Cardiac muscle cell (in vitro differentiated cells and primary cell): Measurements from ENCODE around the gene SOX15. TPM values are rescaled to one million over a fixed set of nuclear protein-coding genes. Genes with fewer than 3 reads are reported as not detected.
A peak's percentile ranks its signal among the peaks of the same experiment; 100 is the strongest.

Experiments
- DNase-seq, 2 donors: peaks; one replicate each; pipeline versions ENCODE4 v3.0.0 to v3.0.0-alpha.2; 2010 to 2017; ENCODE audit warnings: low read depth in 1 of 2, low spot score in 1 of 2
- H3K27ac ChIP-seq: fragments of 200-600 bp; sonication (generic); 2 replicates; pipeline ENCODE4 v1.5.1; 2016
- H3K27me3 ChIP-seq: fragments of 200-600 bp; sonication (generic); 2 replicates; pipeline ENCODE4 v1.6.0; 2016; ENCODE audit warnings: control low read depth
- H3K36me3 ChIP-seq: fragments of 200-600 bp; sonication (generic); 2 replicates; pipeline ENCODE4 v1.5.1; 2016; ENCODE audit warnings: control low read depth
- H3K4me1 ChIP-seq: fragments of 200-600 bp; sonication (generic); 2 replicates; pipeline ENCODE4 v1.8.1; 2017; ENCODE audit warnings: low read depth, mild to moderate bottlenecking, mixed run types
- H3K4me3 ChIP-seq: fragments of 200-600 bp; sonication (generic); 2 replicates; pipeline ENCODE4 v1.5.1; 2016; ENCODE audit warnings: mild to moderate bottlenecking
- H3K9me3 ChIP-seq: fragments of 200-600 bp; sonication (generic); 2 replicates; pipeline ENCODE4 v1.5.1; 2017; ENCODE audit warnings: low read depth, mild to moderate bottlenecking, control low read depth
- polyA plus RNA-seq: library from polyadenylated mRNA; unstranded; fragments of >200 nt; fragmentation: Nextera tagmentation; extraction: Ambion mirVana; gene quantifications from 2 replicates; pipeline ENCODE4 v1.2.1, GENCODE V29; 2016
- total RNA-seq: library from RNA; depleted of rRNA; stranded (reverse); fragments of >200 nt; gene quantifications from 2 replicates; pipeline ENCODE4 v1.2.3, GENCODE V29; 2016
- TF ChIP-seq, protein P1 (sequence below): IDR thresholded peaks from 2 replicates; pipeline ENCODE4 v1.5.1; 2012; ENCODE audit warnings: low read depth, mild to moderate bottlenecking, low read length

The SOX15 gene
- total and polyA plus RNA-seq, 2 experiments from 2014 or later = 5.3 to 5.4 TPM

DNA sequence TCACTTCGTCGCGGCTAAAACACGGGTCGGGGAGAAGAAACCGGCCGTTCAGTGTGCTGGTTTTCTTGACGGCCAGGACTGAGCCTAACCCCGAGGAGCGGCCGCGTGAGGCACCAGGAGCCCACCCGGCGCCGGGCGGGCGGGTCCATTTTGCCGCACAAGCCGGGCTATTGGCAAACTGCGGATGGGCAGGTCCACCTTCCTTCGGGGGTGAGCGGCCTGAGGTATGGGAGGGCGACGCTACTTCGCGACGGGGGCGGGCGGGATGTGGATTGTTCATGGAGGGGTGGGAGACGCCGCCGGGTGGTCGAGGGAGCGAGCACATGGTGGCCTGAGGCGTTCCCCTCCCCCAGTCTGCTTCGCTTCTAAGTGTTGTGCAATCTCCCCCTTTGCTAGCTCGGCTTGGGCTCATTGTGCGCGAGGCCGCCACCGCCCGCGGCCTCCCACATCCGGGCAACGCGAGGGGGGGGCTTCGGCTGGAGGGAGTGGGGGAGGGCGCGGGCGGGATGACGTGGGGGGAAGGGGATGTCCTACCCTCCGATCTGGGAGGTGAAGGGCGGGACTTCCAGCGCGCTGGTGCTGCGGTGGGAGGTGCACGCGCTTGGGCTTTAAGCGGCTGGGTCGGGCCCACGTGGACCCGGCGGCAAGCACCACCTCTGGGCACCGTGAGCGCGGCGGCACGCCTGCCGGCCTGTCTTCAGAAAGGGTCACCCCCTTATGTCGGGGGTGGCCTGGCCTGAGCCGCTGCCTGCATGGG, 16.4 kb downstream of the SOX15 start:
- no peaks in the 10 kb centered on the region for H3K4me1 ChIP-seq
- no peaks in the 10 kb centered on the region for H3K27me3 ChIP-seq
- DNase-seq = peak; percentile 94 to 97
- H3K27ac ChIP-seq = peak overlapping the region; percentile 93
- TF ChIP-seq, protein P1, sequence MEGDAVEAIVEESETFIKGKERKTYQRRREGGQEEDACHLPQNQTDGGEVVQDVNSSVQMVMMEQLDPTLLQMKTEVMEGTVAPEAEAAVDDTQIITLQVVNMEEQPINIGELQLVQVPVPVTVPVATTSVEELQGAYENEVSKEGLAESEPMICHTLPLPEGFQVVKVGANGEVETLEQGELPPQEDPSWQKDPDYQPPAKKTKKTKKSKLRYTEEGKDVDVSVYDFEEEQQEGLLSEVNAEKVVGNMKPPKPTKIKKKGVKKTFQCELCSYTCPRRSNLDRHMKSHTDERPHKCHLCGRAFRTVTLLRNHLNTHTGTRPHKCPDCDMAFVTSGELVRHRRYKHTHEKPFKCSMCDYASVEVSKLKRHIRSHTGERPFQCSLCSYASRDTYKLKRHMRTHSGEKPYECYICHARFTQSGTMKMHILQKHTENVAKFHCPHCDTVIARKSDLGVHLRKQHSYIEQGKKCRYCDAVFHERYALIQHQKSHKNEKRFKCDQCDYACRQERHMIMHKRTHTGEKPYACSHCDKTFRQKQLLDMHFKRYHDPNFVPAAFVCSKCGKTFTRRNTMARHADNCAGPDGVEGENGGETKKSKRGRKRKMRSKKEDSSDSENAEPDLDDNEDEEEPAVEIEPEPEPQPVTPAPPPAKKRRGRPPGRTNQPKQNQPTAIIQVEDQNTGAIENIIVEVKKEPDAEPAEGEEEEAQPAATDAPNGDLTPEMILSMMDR = no peak
- H3K4me3 ChIP-seq = peak overlapping the region; percentile 84
- no peaks in the 10 kb centered on the region for H3K9me3 ChIP-seq
- peaks cover 47% of the 10 kb centered on the region for H3K36me3 ChIP-seq

GRCh38 chr17:7572588-7573323, 17.1 kb downstream of the SOX15 start:
- peaks cover 41% of the 10 kb centered on the region for H3K36me3 ChIP-seq
- TF ChIP-seq, protein P1 = no peak

GRCh38 chr17:7572338-7572587, 17.6 kb downstream of the SOX15 start:
- H3K27me3 ChIP-seq = no peaks in the 10 kb centered on the region
- H3K36me3 ChIP-seq = peaks cover 39% of the 10 kb centered on the region
- DNase-seq = no peak
- TF ChIP-seq, protein P1 = no peak
- H3K4me3 ChIP-seq = peak overlapping the region; percentile 33
- no peaks in the 10 kb centered on the region for H3K4me1 ChIP-seq
- H3K9me3 ChIP-seq = no peaks in the 10 kb centered on the region
- peak overlapping the region; percentile 80 for H3K27ac ChIP-seq

More at GRCh38 chr17:7572588-7573323, 17.1 kb downstream of the SOX15 start:
- Histone ChIP-seq H3K4me1 (no peaks in the 10 kb centered on the region), H3K27ac (peak overlapping the region; percentile 93), H3K27me3 (no peaks in the 10 kb centered on the region), H3K9me3 (no peaks in the 10 kb centered on the region), H3K4me3 (peak overlapping the region; percentile 84)
- peak; percentile 99 to 100 for DNase-seq

DNA sequence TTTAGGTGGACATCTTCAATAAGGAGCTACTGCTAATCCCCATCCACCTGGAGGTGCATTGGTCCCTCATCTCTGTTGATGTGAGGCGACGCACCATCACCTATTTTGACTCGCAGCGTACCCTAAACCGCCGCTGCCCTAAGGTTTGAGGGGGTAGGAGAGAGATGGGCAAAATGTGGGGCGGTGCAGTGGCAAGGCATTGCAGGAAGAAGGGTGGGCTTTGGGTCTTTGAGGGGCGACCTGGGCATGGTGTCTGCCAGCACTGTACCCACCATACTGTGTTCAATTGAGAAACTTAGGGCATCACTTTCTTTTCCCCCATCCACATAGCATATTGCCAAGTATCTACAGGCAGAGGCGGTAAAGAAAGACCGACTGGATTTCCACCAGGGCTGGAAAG, 19.5 kb downstream of the SOX15 start:
- no peak overlapping the region for H3K4me3 ChIP-seq
- no peaks in the 10 kb centered on the region for H3K27me3 ChIP-seq
- H3K4me1 ChIP-seq = no peaks in the 10 kb centered on the region
- H3K27ac ChIP-seq = no peak overlapping the region
- TF ChIP-seq, protein P1 = no peak
- H3K36me3 ChIP-seq = peaks cover 25% of the 10 kb centered on the region
- DNase-seq = no peak
- no peaks in the 10 kb centered on the region for H3K9me3 ChIP-seq

- Histone ChIP-seq H3K4me1 (no peaks in the 10 kb centered on the region), H3K27ac (no peak overlapping the region), H3K9me3 (no peaks in the 10 kb centered on the region), H3K4me3 (no peak overlapping the region), H3K36me3 (peaks cover 24% of the 10 kb centered on the region), H3K27me3 (no peaks in the 10 kb centered on the region)
- no peak for DNase-seq
- TF ChIP-seq, protein P1 = no peak
Measured at GRCh38 chr17:7569571-7569970, 20.3 kb downstream of the SOX15 start.
